Endothelial cell of umbilical vein (primary cell): ENCODE results near the gene PDE3B. TPM values are rescaled to one million over a fixed set of nuclear protein-coding genes. Genes with fewer than 3 reads are reported as not detected.

Experiments
- BruUV-seq: library from RNA; stranded (reverse); fragments of 400-500 nt; replicated peaks from 2 replicates; lab custom pipeline; 2021; lab: Mats Ljungman, UMichigan
- CTCF ChIA-PET: fragments of 300-600, 350-600 bp; sonication (Branson Sonifier 250); formaldehyde crosslinking; loops from one replicate; lab custom pipeline; 2021; ENCODE audit warnings: antibody characterized with exemption, inconsistent platforms; lab: Charles Lee
- POLR2A ChIA-PET: fragments of 300-600, 350-600 bp; sonication (Branson Sonifier 250); formaldehyde crosslinking; loops from one replicate; lab custom pipeline; 2021; ENCODE audit warnings: antibody characterized with exemption, inconsistent platforms; lab: Charles Lee
- DNase-seq: peaks from one replicate; pipeline ENCODE4 v3.0.0-alpha.2; 2011; ENCODE audit warnings: low read depth, low spot score
- FAIRE-seq: peaks from 2 replicates; lab custom pipeline; 2011; peaks lifted over from hg19 to GRCh38; lab: Jason Lieb, UNC
- H2AFZ ChIP-seq: 2 replicates; pipeline ENCODE4 v1.6.0; 2012; ENCODE audit warnings: low read depth, low read length, control low read depth, inconsistent platforms
- H3K27ac ChIP-seq: 2 replicates; pipeline ENCODE4 v1.5.1; 2011; ENCODE audit warnings: low read depth, mild to moderate bottlenecking, control low read depth, low read length, moderate library complexity; ENCODE audit not compliant: insufficient read depth
- H3K27me3 ChIP-seq, 2 experiments: 2 replicates each; pipeline versions ENCODE4 v1.6.0 to v1.6.1; 2011; ENCODE audit warnings: low read length in 2 of 2, mixed read lengths in 1 of 2; ENCODE audit not compliant: control insufficient read depth in 2 of 2, insufficient read depth in 2 of 2
- H3K36me3 ChIP-seq, 2 experiments: 2 replicates in 1 of 2; 3 replicates in 1 of 2; pipeline ENCODE4 v1.5.1; 2011; ENCODE audit warnings: low read length in 2 of 2, mild to moderate bottlenecking in 1 of 2, moderate library complexity in 1 of 2; ENCODE audit not compliant: control insufficient read depth in 2 of 2, insufficient read depth in 2 of 2; ENCODE audit errors: extremely low read depth in 1 of 2
- H3K4me1 ChIP-seq: 3 replicates; pipeline ENCODE4 v1.5.1; 2011; ENCODE audit warnings: mild to moderate bottlenecking, low read length; ENCODE audit not compliant: control insufficient read depth, insufficient read depth; ENCODE audit errors: extremely low read depth
- H3K4me2 ChIP-seq: 2 replicates; pipeline ENCODE4 v1.6.1; 2011; ENCODE audit warnings: low read length, control low read depth, mixed read lengths; ENCODE audit not compliant: insufficient read depth
- H3K4me3 ChIP-seq, 3 experiments: fragments of 200-600 bp in 1 of 3; sonication (generic), shearing (Covaris generic) in 1 of 3; replicated peaks in 1 of 3; 2 replicates each; pipeline ENCODE4 v1.5.1; 2011 to 2016; ENCODE audit warnings: control low read depth in 3 of 3, low read length in 3 of 3, mild to moderate bottlenecking in 2 of 3, inconsistent platforms in 1 of 3, low read depth in 1 of 3, moderate library complexity in 1 of 3; ENCODE audit not compliant: insufficient read depth in 1 of 3
- H3K79me2 ChIP-seq: 2 replicates; pipeline ENCODE4 v1.6.0; 2012; ENCODE audit warnings: low read length, inconsistent platforms; ENCODE audit not compliant: control insufficient read depth, insufficient read depth
- H3K9ac ChIP-seq: replicated peaks from 2 replicates; pipeline ENCODE3; 2011; ENCODE audit warnings: low read length, control low read depth; ENCODE audit not compliant: insufficient read depth; ENCODE audit errors: extremely low read depth
- H3K9me1 ChIP-seq: replicated peaks from 3 replicates; pipeline ENCODE4 v1.6.0; 2011; ENCODE audit warnings: mild to moderate bottlenecking, low read length; ENCODE audit not compliant: control insufficient read depth, insufficient read depth; ENCODE audit errors: extremely low read depth
- H3K9me3 ChIP-seq: replicated peaks from 2 replicates; pipeline ENCODE4 v1.5.1; 2012; ENCODE audit warnings: low read length, inconsistent platforms; ENCODE audit not compliant: control insufficient read depth, insufficient read depth
- H4K20me1 ChIP-seq: replicated peaks from 2 replicates; pipeline ENCODE3; 2011; ENCODE audit warnings: mild to moderate bottlenecking, low read length; ENCODE audit not compliant: control insufficient read depth, insufficient read depth; ENCODE audit errors: extremely low read depth
- EZH2 ChIP-seq: IDR thresholded peaks from 2 replicates; pipeline ENCODE4 v1.6.1; 2012; ENCODE audit warnings: borderline replicate concordance, low read depth, mild to moderate bottlenecking, moderate library complexity, low read length, inconsistent platforms; ENCODE audit not compliant: severe bottlenecking
- GATA2 ChIP-seq: IDR thresholded peaks from 2 replicates; pipeline ENCODE4 v1.7.0; 2011; ENCODE audit warnings: low read depth, mild to moderate bottlenecking, moderate library complexity, mixed read lengths, low read length; ENCODE audit not compliant: insufficient read length, insufficient read depth
- JUN ChIP-seq: IDR thresholded peaks from 2 replicates; pipeline ENCODE4 v1.6.1; 2011; ENCODE audit warnings: borderline replicate concordance, low read depth; ENCODE audit not compliant: insufficient read length, insufficient read depth
- MAX ChIP-seq: IDR thresholded peaks from 2 replicates; pipeline ENCODE4 v1.6.1; 2011; ENCODE audit not compliant: insufficient read depth, insufficient read length
- MYC ChIP-seq: IDR thresholded peaks from one replicate; pipeline ENCODE4 v1.6.1; 2011; ENCODE audit warnings: mild to moderate bottlenecking, low read depth, low read length
- POLR2AphosphoS5 ChIP-seq: IDR thresholded peaks from 2 replicates; pipeline ENCODE4 v1.6.1; 2012; ENCODE audit warnings: low read depth, mild to moderate bottlenecking, control low read depth, low read length, moderate library complexity; ENCODE audit not compliant: insufficient read depth
- dilution Hi-C: fragments of 300-500 bp; cut with MboI; formaldehyde crosslinking; loops from one replicate; pipeline ENCODE4 v1.15.0; 2019; ENCODE audit warnings: low sequenced_read_pairs; ENCODE audit not compliant: extremely low pct_ligation_motif_present
- intact Hi-C: fragments of 100-400 bp; cut with micrococcal nuclease; formaldehyde crosslinking; loops from one replicate; pipeline ENCODE4 v1.10.0; 2022
- polyA plus RNA-seq, 4 experiments: library from polyadenylated mRNA; depleted of rRNA in 3 of 4; stranded (reverse) in 3 of 4; unstranded in 1 of 4; fragments of >200 nt; gene quantifications; 2 replicates each; pipeline versions ENCODE4 v1.2.1 to v1.2.3, GENCODE V29; 2011 to 2012; ENCODE audit warnings: missing spikeins in 1 of 4
- total RNA-seq: library from RNA; stranded (reverse); gene quantifications from 2 replicates; pipeline ENCODE4 v1.2.3, GENCODE V29; 2021
- TF ChIP-seq, protein P1 (sequence below), 2 donors: IDR thresholded peaks; 1 replicate in 1 of 2; 2 replicates in 1 of 2; pipeline ENCODE4 v1.5.1; 2011; ENCODE audit warnings: low read length in 2 of 2, mild to moderate bottlenecking in 2 of 2, moderate library complexity in 2 of 2, control low read depth in 1 of 2, inconsistent platforms in 1 of 2, low read depth in 1 of 2; ENCODE audit not compliant: insufficient read depth in 1 of 2; ENCODE audit errors: extremely low read depth in 1 of 2

PDE3B gene
- total and polyA plus RNA-seq, 2 donors (not counting 3 experiments of a cell fraction or from before 2014, with no cell fraction given) = 0.26 to 1.9 TPM

- Histone ChIP-seq H3K27me3 (no peaks in the 10 kb centered on the region), H3K9me1 (no peaks in the 10 kb centered on the region), H3K79me2 (no peaks in the 10 kb centered on the region), H2AFZ (no peak overlapping the region), H3K4me3 (no peak overlapping the region), H3K4me1 (peaks cover 7% of the 10 kb centered on the region), H3K36me3 (no peaks in the 10 kb centered on the region), H4K20me1 (no peaks in the 10 kb centered on the region), H3K27ac (no peak overlapping the region), H3K9me3 (no peaks in the 10 kb centered on the region), H3K4me2 (no peak overlapping the region), H3K9ac (no peak overlapping the region)
- dilution Hi-C loops (no loop called here), intact Hi-C loops (no loop called here)
- POLR2A ChIA-PET = no interaction called here
- CTCF ChIA-PET = no interaction called here
- BruUV-seq = no TSS peak
- TF ChIP-seq MAX (no peak), POLR2AphosphoS5 (no peak), JUN (no peak), GATA2 (no peak), MYC (no peak), EZH2 (no peak)
- TF ChIP-seq, protein P1, sequence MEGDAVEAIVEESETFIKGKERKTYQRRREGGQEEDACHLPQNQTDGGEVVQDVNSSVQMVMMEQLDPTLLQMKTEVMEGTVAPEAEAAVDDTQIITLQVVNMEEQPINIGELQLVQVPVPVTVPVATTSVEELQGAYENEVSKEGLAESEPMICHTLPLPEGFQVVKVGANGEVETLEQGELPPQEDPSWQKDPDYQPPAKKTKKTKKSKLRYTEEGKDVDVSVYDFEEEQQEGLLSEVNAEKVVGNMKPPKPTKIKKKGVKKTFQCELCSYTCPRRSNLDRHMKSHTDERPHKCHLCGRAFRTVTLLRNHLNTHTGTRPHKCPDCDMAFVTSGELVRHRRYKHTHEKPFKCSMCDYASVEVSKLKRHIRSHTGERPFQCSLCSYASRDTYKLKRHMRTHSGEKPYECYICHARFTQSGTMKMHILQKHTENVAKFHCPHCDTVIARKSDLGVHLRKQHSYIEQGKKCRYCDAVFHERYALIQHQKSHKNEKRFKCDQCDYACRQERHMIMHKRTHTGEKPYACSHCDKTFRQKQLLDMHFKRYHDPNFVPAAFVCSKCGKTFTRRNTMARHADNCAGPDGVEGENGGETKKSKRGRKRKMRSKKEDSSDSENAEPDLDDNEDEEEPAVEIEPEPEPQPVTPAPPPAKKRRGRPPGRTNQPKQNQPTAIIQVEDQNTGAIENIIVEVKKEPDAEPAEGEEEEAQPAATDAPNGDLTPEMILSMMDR (IDR thresholded peaks at IDR 0.05; ENCODE audit: extremely low read depth in 1 of 2, insufficient read depth in 1 of 2, low read depth in 1 of 2, low read length in 2 of 2) = no peak
- no peak for DNase-seq
- no peak for FAIRE-seq
Measured at GRCh38 chr11:14873632-14874031, 230.0 kb downstream of the PDE3B start.
